ENCODE data around the gene APPL2.

The APPL2 gene

DNA sequence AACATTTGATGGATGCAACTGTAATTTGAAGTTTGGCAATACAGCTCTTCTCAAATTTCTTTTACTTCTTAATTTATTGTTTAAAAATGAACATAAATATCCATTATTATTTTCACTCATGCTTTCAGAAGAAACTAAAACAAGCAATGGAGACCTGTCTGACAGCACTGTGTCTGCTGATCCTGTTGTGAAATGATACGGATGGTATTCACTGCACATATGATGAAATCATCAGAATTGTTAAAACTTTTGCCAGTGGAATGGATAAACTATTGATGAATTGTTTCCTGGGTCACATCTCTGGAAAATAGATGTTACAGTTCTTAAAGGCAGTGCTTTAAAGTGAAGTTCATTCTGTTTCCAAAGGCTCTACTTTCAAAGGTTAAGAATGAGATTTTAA lies 69.2 kb downstream of the APPL2 start:
- DNase-seq (ENCODE audit: low read depth): no peak
- TF ChIP-seq, protein P1, sequence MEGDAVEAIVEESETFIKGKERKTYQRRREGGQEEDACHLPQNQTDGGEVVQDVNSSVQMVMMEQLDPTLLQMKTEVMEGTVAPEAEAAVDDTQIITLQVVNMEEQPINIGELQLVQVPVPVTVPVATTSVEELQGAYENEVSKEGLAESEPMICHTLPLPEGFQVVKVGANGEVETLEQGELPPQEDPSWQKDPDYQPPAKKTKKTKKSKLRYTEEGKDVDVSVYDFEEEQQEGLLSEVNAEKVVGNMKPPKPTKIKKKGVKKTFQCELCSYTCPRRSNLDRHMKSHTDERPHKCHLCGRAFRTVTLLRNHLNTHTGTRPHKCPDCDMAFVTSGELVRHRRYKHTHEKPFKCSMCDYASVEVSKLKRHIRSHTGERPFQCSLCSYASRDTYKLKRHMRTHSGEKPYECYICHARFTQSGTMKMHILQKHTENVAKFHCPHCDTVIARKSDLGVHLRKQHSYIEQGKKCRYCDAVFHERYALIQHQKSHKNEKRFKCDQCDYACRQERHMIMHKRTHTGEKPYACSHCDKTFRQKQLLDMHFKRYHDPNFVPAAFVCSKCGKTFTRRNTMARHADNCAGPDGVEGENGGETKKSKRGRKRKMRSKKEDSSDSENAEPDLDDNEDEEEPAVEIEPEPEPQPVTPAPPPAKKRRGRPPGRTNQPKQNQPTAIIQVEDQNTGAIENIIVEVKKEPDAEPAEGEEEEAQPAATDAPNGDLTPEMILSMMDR (IDR thresholded peaks at IDR 0.05; ENCODE audit: insufficient read depth, low read depth, low read length, missing control alignments): no peak
- no peak overlapping the region for H3K4me3 ChIP-seq (ENCODE audit: low read depth, low read length)

DNA sequence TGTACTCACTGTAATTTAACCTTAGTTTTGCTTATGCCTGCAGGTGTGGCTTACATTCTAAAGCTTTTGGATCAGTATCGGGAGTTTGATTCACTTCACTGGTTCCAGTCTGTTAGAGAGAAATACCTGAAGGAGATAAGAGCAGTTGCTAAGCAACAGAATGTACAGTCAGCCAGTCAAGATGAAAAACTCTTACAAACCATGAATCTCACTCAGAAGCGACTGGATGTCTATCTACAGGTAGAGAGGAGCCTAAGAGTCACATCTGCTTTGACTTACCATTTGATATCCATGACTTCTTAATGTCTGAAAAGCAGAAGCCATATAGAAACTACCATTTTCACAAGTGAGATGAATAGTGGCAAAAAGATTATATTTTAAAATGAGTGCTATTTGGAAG lies 71.9 kb downstream of the APPL2 start:
- TF ChIP-seq, protein P1 (IDR thresholded peaks at IDR 0.05; ENCODE audit: insufficient read depth, low read depth, low read length, missing control alignments): no peak
- H3K4me3 ChIP-seq (ENCODE audit: low read depth, low read length): no peak overlapping the region
- DNase-seq (ENCODE audit: low read depth): no peak

DNA sequence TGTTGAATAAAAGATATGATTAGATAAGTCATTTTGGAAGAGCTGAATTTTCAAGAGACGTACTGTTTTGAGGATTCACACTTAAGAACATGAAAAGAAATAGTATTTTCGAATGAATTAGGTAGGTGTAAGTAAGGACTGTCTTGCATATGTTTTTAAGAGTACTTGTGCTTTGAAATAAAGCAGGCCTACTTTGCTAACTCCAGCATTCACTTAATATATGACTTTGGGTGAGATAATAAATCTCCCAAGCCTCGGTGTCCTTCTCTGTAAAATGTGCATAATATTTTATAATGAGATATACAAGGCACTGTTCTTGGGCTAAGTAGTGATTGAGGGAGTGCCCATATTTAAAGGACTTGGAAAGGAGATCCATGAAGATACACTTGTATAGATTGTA lies 73.8 kb downstream of the APPL2 start:
- no peak overlapping the region for H3K4me3 ChIP-seq (ENCODE audit: low read depth, low read length)
- TF ChIP-seq, protein P1 (IDR thresholded peaks at IDR 0.05; ENCODE audit: insufficient read depth, low read depth, low read length, missing control alignments): no peak
- no peak for DNase-seq (ENCODE audit: low read depth)

DNA sequence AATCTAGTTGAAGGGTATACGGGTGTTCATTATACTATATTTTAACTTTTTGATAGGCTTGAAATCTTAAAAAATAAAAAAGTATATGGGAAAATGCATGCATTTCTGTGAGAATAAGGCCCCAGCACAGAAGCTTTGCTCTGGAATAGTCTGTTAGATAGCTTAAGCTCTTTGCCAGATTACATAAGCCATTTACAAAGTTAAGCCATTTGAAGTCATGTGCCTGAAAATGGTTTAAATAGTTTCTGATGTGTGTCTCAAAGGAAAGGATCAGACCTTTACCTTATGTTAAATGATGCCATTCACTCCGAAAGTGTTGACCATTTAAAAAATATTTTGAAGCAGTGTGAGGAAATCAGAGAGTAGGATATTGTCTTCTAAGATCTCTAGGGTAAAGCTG lies 77.1 kb downstream of the APPL2 start:
- TF ChIP-seq, protein P1 (IDR thresholded peaks at IDR 0.05; ENCODE audit: insufficient read depth, low read depth, low read length, missing control alignments): no peak
- no peak for DNase-seq (ENCODE audit: low read depth)
- H3K4me3 ChIP-seq (ENCODE audit: low read depth, low read length): no peak overlapping the region

DNA sequence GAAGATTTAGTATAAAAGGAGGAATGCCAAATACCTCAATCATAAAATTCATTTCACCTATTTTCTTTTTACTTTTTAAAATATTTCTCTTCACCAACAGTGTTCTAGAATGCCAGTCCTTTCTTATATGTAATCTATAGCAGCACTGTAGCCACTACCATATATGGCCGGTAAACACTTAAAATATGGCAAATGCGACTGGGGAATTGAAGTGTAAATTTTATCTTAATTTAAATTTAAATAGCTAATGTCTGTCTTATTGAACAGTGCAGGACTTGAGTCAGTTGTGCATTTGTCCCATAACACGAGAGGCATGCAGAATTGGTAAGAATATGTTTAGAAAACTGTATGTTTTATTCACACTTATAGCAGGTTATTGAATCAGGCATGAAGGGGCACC lies 78.4 kb downstream of the APPL2 start:
- no peak for DNase-seq (ENCODE audit: low read depth)
- H3K4me3 ChIP-seq (ENCODE audit: low read depth, low read length): no peak overlapping the region
- TF ChIP-seq, protein P1 (IDR thresholded peaks at IDR 0.05; ENCODE audit: insufficient read depth, low read depth, low read length, missing control alignments): no peak

DNA sequence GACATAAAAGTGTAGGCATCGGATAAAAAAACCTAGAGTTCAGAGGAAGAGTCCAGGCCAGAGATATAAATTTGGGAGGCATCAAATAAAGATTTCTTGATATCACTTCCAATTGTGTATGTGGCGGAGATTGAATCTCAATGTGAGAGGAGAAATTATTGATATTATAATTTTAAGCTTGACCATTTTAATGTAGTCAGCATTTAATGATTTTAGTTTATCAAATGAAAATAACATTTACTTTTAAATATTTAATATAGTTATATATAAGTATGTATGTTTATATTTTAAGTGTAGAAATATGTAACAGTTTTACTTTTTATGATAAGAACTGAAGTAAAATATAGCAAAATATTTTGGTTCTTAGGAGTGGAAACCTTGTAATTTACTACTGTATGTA lies 79.7 kb downstream of the APPL2 start:
- TF ChIP-seq, protein P1 (IDR thresholded peaks at IDR 0.05; ENCODE audit: insufficient read depth, low read depth, low read length, missing control alignments): no peak
- H3K4me3 ChIP-seq (ENCODE audit: low read depth, low read length): no peak overlapping the region
- no peak for DNase-seq (ENCODE audit: low read depth)

DNA sequence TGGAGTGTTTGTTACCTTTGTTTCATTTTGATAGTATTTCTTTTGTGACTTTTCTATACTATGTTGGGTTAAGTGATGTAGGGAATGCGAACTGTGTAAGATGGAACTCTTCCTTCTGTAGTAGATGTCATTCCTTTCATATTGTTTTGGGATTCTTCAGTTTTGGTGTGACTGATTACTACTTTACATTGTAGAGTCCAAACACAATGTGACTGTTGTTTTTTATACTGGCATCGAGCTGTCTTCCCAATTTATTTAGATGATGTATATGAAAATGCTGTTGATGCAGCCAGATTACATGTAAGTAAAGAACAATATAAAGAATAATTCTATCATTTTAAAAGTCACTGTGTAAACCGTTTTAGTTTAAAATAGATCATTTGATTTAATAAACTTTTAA lies 93.7 kb downstream of the APPL2 start:
- TF ChIP-seq, protein P1 (IDR thresholded peaks at IDR 0.05; ENCODE audit: insufficient read depth, low read depth, low read length, missing control alignments): no peak
- DNase-seq (ENCODE audit: low read depth): no peak
- H3K4me3 ChIP-seq (ENCODE audit: low read depth, low read length): no peak overlapping the region

All from GM12865 (cell line).